GM12878 (cell line): ENCODE measurements around the gene WTAP. TPM values are rescaled to one million over a fixed set of nuclear protein-coding genes. Genes with fewer than 3 reads are reported as not detected.

ENCODE experiments used
- ATAC-seq: fragments of 200-7000 bp; cut with Tn5 transposase; 3 replicates; pipeline ENCODE4 v1.9.1; 2020; ENCODE audit warnings: mild to moderate bottlenecking, moderate library complexity
- BruUV-seq: library from RNA; stranded (reverse); fragments of 400-500 nt; replicated peaks from 2 replicates; lab custom pipeline; 2021; lab: Mats Ljungman, UMichigan
- CTCF ChIA-PET: fragments of 300-600 bp; sonication (Branson Sonifier 250); formaldehyde crosslinking; extraction: SDS; loops from one replicate; lab custom pipeline; 2021; ENCODE audit warnings: inconsistent platforms; lab: Yijun Ruan, JAX
- POLR2A ChIA-PET: fragments of 350-600 bp; formaldehyde crosslinking; extraction: SDS; loops from one replicate; lab custom pipeline; 2021; ENCODE audit warnings: inconsistent platforms; lab: Charles Lee
- RAD21 ChIA-PET: fragments of 300-600 bp; sonication (Branson Sonifier 250); formaldehyde crosslinking; loops from one replicate; lab custom pipeline; 2023; ENCODE audit warnings: antibody characterized with exemption; ENCODE audit not compliant: unreplicated experiment; lab: Charles Lee
- SMC1A ChIA-PET: fragments of 300-600 bp; sonication (Branson Sonifier 250); formaldehyde crosslinking; loops from one replicate; lab custom pipeline; 2023; ENCODE audit not compliant: unreplicated experiment, uncharacterized antibody; lab: Charles Lee
- DNase-seq: peaks from one replicate; pipeline ENCODE4 v3.0.0-alpha.2; 2011; ENCODE audit warnings: low read depth, low spot score
- FAIRE-seq: peaks from 3 replicates; lab custom pipeline; 2011; peaks lifted over from hg19 to GRCh38; lab: Jason Lieb, UNC
- H2AFZ ChIP-seq: 2 replicates; pipeline ENCODE4 v1.6.0; 2011; ENCODE audit warnings: low read depth, low read length, control low read depth; ENCODE audit not compliant: control insufficient read depth
- H3K27ac ChIP-seq: 2 replicates; pipeline ENCODE4 v1.5.1; 2011; ENCODE audit warnings: control low read depth; ENCODE audit not compliant: control insufficient read depth, insufficient read depth
- H3K27me3 ChIP-seq, 2 experiments: replicated peaks in 1 of 2; 2 replicates each; pipeline versions ENCODE4 v1.6.0 to v1.6.1; 2011; ENCODE audit warnings: low read length in 1 of 2; ENCODE audit not compliant: control insufficient read depth in 2 of 2, insufficient read depth in 2 of 2
- H3K36me3 ChIP-seq, 2 experiments: 2 replicates each; pipeline ENCODE4 v1.5.1; 2011; ENCODE audit warnings: low read length in 1 of 2; ENCODE audit not compliant: control insufficient read depth in 2 of 2, insufficient read depth in 2 of 2
- H3K4me1 ChIP-seq: 2 replicates; pipeline ENCODE4 v1.6.1; 2011; ENCODE audit warnings: mild to moderate bottlenecking, low read length, moderate library complexity, mixed read lengths; ENCODE audit not compliant: control insufficient read depth, insufficient read depth
- H3K4me2 ChIP-seq: 2 replicates; pipeline ENCODE4 v1.6.0; 2011; ENCODE audit warnings: control low read depth; ENCODE audit not compliant: control insufficient read depth, insufficient read depth
- H3K4me3 ChIP-seq: fragments of 200-600 bp; sonication (generic); 2 replicates; pipeline ENCODE4 v1.5.1; 2016
- H3K79me2 ChIP-seq: 2 replicates; pipeline ENCODE4 v1.6.0; 2011; ENCODE audit warnings: low read length; ENCODE audit not compliant: control insufficient read depth, insufficient read depth
- H3K9ac ChIP-seq: 2 replicates; pipeline ENCODE4 v1.8.0; 2011; ENCODE audit warnings: low read length, control low read depth, mixed read lengths; ENCODE audit not compliant: control insufficient read depth, insufficient read depth
- H3K9me3 ChIP-seq: replicated peaks from 3 replicates; pipeline ENCODE4 v1.5.1; 2011; ENCODE audit warnings: mild to moderate bottlenecking, low read length; ENCODE audit not compliant: control insufficient read depth, insufficient read depth
- H4K20me1 ChIP-seq: 2 replicates; pipeline ENCODE4 v1.6.0; 2011; ENCODE audit not compliant: control insufficient read depth, insufficient read depth
- ETV6 ChIP-seq, 2 experiments: fragments of 450-650 bp in 1 of 2; IDR thresholded peaks in 1 of 2; conservative IDR thresholded peaks in 1 of 2; 2 replicates each; pipeline ENCODE4 v1.6.1; 2014; ENCODE audit warnings: antibody characterized with exemption in 1 of 2, borderline replicate concordance in 1 of 2, low read depth in 1 of 2, mild to moderate bottlenecking in 1 of 2, moderate library complexity in 1 of 2
- IKZF2 ChIP-seq, 2 experiments: fragments of 450-650 bp; IDR thresholded peaks; 2 replicates each; pipeline ENCODE4 v1.6.1; 2017; ENCODE audit warnings: mild to moderate bottlenecking in 2 of 2, moderate library complexity in 2 of 2
- MYC ChIP-seq: IDR thresholded peaks from 2 replicates; pipeline ENCODE4 v1.6.1; 2011; ENCODE audit warnings: mild to moderate bottlenecking, low read length, moderate library complexity, inconsistent platforms; ENCODE audit not compliant: insufficient read depth, insufficient replicate concordance, insufficient read length, severe bottlenecking
- NFYA ChIP-seq: IDR thresholded peaks from 2 replicates; pipeline ENCODE4 v1.6.1; 2011; ENCODE audit warnings: low read depth, mild to moderate bottlenecking, low read length, improper control_type of control experiment, borderline replicate concordance
- PAX5 ChIP-seq: IDR thresholded peaks from 2 replicates; pipeline ENCODE4 v1.6.1; 2011; ENCODE audit warnings: low read depth, low read length, borderline replicate concordance
- RUNX3 ChIP-seq: IDR thresholded peaks from 2 replicates; pipeline ENCODE4 v1.6.1; 2012; ENCODE audit warnings: low read length, inconsistent platforms
- SMAD1 ChIP-seq: fragments of 450-650 bp; IDR thresholded peaks from 2 replicates; pipeline ENCODE4 v1.6.1; 2018; ENCODE audit warnings: mild to moderate bottlenecking, low read depth; ENCODE audit not compliant: partially characterized antibody
- SMAD5 ChIP-seq: IDR thresholded peaks from 2 replicates; pipeline ENCODE4 v1.6.1; 2016; ENCODE audit warnings: antibody characterized with exemption, low read depth
- SPI1 ChIP-seq: IDR thresholded peaks from 2 replicates; pipeline ENCODE4 v1.6.1; 2011; ENCODE audit warnings: low read depth, mild to moderate bottlenecking, low read length, moderate library complexity, borderline replicate concordance; ENCODE audit not compliant: insufficient read depth
- SUZ12 ChIP-seq: fragments of 200-600 bp; sonication (generic); IDR thresholded peaks from one replicate; pipeline ENCODE4 v1.6.1; 2018; ENCODE audit warnings: antibody characterized with exemption, mild to moderate bottlenecking; ENCODE audit not compliant: unreplicated experiment
- ZBED1 ChIP-seq: IDR thresholded peaks from 2 replicates; pipeline ENCODE4 v1.6.1; 2016; ENCODE audit warnings: borderline replicate concordance
- ZNF384 ChIP-seq: IDR thresholded peaks from 2 replicates; pipeline ENCODE4 v1.6.1; 2012; ENCODE audit warnings: low read depth, mild to moderate bottlenecking, low read length, improper control_type of control experiment, borderline replicate concordance
- WGBS: methylation state at CpG from one replicate; pipeline ENCODE4 v1.1.6; 2016; ENCODE audit warnings: low lambda C conversion rate; ENCODE audit not compliant: insufficient replicate concordance, insufficient coverage; ENCODE audit errors: missing lambda C conversion rate; 5-methylcytosine and 5-hydroxymethylcytosine counted together
- in situ Hi-C: fragments of 300-500 bp; cut with MboI; formaldehyde crosslinking; loops from 9 replicates; pipeline ENCODE4 v1.14.3; 2018; ENCODE audit warnings: mixed read lengths
- intact Hi-C: fragments of 100-400 bp; cut with micrococcal nuclease; formaldehyde crosslinking; loops from one replicate; pipeline ENCODE4 v1.14.2; 2022; ENCODE audit not compliant: unreplicated experiment
- polyA plus RNA-seq, 11 experiments: library from polyadenylated mRNA; depleted of rRNA in 4 of 11; unstranded in 6 of 11; stranded (reverse) in 5 of 11; fragments of >200 nt; fragmentation: Nextera tagmentation in 4 of 11; fragmentation: Illumina TruSeq in 1 of 11; extraction: Ambion mirVana in 4 of 11; extraction: Trizol in 1 of 11; gene quantifications; 1 replicate in 1 of 11; 2 replicates in 10 of 11; pipeline versions ENCODE4 v1.2.1 to v1.2.3, GENCODE V29; 2011 to 2016; ENCODE audit warnings: inconsistent platforms in 2 of 11, missing spikeins in 2 of 11, low read depth in 1 of 11
- total RNA-seq, 4 experiments: library from RNA; depleted of rRNA in 3 of 4; stranded (reverse); fragments of >200 nt in 3 of 4; fragmentation: Illumina TruSeq in 1 of 4; extraction: Trizol in 1 of 4; gene quantifications; 2 replicates each; pipeline versions ENCODE4 v1.2.1 to v1.2.3, GENCODE V29; 2013 to 2021
- TF ChIP-seq, protein P1 (sequence below): IDR thresholded peaks from 2 replicates; pipeline ENCODE4 v1.6.1; 2012; ENCODE audit warnings: improper control_type of control experiment, low read depth, low read length; ENCODE audit not compliant: insufficient replicate concordance
- TF ChIP-seq, protein P2 (sequence below): fragments of 450-650 bp; formaldehyde crosslinking; IDR thresholded peaks from 2 replicates; pipeline ENCODE4 v1.4.0; 2022; ENCODE audit warnings: mild to moderate bottlenecking, moderate library complexity
- TF ChIP-seq, protein P3 (sequence below): fragments of 150-350 bp; IDR thresholded peaks from 2 replicates; pipeline ENCODE4 v1.6.1; 2014; ENCODE audit warnings: mild to moderate bottlenecking, low read depth, low read length

WTAP gene
- total and polyA plus RNA-seq, 10 of the 15 experiments (the other 5 are each of a cell fraction or from before 2014, with no cell fraction given) = 38.7 to 132 (median 83.1) TPM

DNA sequence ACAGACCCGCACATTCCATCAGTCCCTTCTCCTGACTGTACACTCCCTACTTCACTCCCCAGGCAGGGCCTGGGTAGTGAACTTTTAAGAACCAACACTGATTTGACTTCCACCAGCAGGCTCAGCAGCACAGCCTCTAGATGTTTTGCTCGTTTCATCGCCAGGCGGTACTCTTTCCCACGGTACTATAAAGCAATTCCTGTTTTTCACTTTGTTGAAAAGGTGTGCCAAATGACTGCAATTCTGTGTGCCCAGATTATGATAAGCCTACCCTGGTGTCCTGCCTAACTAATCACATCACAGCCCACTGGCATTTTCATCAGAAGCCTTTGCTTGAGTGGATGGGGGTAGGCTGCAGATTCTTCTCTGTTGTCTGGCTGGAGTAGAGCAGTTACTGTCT is 12.9 kb upstream of the WTAP start:
- Histone ChIP-seq H3K9ac (no peak overlapping the region), H3K4me1 (no peaks in the 10 kb centered on the region), H3K36me3 (no peaks in the 10 kb centered on the region), H3K4me3 (no peak overlapping the region), H3K9me3 (no peaks in the 10 kb centered on the region; the same call in 2 of the 3 replicates), H2AFZ (no peak overlapping the region), H4K20me1 (no peaks in the 10 kb centered on the region), H3K79me2 (no peaks in the 10 kb centered on the region), H3K27ac (no peak overlapping the region), H3K27me3 (no peaks in the 10 kb centered on the region), H3K4me2 (no peak overlapping the region)
- ChIA-PET SMC1A (no interaction called here), RAD21 (no interaction called here), POLR2A (no interaction called here), CTCF (no interaction called here)
- DNase-seq (no peak), FAIRE-seq (no peak), ATAC-seq (no peak)
- in situ Hi-C loops (loop anchor here (25.0 kb wide), 1 partner anchor 748 kb away; no protein-coding TSS in a partner anchor), intact Hi-C loops (no loop called here)
- 99% methylated on average over 5 of the region's 5 CpGs for WGBS
- no TSS peak for BruUV-seq
- TF ChIP-seq ZBED1 (no peak), ETV6 (conservative IDR thresholded peaks at IDR 0.05 in 1 of 2, IDR thresholded peaks at IDR 0.05 in 1 of 2; ENCODE audit: borderline replicate concordance in 1 of 2, low read depth in 1 of 2) (no peak), SUZ12 (no peak), RUNX3 (no peak), ZNF384 (no peak), SPI1 (no peak), IKZF2 (IDR thresholded peaks at IDR 0.05) (no peak), SMAD1 (no peak), PAX5 (no peak), MYC (no peak), NFYA (no peak), SMAD5 (no peak)
- TF ChIP-seq, protein P1, sequence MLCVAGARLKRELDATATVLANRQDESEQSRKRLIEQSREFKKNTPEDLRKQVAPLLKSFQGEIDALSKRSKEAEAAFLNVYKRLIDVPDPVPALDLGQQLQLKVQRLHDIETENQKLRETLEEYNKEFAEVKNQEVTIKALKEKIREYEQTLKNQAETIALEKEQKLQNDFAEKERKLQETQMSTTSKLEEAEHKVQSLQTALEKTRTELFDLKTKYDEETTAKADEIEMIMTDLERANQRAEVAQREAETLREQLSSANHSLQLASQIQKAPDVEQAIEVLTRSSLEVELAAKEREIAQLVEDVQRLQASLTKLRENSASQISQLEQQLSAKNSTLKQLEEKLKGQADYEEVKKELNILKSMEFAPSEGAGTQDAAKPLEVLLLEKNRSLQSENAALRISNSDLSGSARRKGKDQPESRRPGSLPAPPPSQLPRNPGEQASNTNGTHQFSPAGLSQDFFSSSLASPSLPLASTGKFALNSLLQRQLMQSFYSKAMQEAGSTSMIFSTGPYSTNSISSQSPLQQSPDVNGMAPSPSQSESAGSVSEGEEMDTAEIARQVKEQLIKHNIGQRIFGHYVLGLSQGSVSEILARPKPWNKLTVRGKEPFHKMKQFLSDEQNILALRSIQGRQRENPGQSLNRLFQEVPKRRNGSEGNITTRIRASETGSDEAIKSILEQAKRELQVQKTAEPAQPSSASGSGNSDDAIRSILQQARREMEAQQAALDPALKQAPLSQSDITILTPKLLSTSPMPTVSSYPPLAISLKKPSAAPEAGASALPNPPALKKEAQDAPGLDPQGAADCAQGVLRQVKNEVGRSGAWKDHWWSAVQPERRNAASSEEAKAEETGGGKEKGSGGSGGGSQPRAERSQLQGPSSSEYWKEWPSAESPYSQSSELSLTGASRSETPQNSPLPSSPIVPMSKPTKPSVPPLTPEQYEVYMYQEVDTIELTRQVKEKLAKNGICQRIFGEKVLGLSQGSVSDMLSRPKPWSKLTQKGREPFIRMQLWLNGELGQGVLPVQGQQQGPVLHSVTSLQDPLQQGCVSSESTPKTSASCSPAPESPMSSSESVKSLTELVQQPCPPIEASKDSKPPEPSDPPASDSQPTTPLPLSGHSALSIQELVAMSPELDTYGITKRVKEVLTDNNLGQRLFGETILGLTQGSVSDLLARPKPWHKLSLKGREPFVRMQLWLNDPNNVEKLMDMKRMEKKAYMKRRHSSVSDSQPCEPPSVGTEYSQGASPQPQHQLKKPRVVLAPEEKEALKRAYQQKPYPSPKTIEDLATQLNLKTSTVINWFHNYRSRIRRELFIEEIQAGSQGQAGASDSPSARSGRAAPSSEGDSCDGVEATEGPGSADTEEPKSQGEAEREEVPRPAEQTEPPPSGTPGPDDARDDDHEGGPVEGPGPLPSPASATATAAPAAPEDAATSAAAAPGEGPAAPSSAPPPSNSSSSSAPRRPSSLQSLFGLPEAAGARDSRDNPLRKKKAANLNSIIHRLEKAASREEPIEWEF = no peak
- TF ChIP-seq, protein P2, sequence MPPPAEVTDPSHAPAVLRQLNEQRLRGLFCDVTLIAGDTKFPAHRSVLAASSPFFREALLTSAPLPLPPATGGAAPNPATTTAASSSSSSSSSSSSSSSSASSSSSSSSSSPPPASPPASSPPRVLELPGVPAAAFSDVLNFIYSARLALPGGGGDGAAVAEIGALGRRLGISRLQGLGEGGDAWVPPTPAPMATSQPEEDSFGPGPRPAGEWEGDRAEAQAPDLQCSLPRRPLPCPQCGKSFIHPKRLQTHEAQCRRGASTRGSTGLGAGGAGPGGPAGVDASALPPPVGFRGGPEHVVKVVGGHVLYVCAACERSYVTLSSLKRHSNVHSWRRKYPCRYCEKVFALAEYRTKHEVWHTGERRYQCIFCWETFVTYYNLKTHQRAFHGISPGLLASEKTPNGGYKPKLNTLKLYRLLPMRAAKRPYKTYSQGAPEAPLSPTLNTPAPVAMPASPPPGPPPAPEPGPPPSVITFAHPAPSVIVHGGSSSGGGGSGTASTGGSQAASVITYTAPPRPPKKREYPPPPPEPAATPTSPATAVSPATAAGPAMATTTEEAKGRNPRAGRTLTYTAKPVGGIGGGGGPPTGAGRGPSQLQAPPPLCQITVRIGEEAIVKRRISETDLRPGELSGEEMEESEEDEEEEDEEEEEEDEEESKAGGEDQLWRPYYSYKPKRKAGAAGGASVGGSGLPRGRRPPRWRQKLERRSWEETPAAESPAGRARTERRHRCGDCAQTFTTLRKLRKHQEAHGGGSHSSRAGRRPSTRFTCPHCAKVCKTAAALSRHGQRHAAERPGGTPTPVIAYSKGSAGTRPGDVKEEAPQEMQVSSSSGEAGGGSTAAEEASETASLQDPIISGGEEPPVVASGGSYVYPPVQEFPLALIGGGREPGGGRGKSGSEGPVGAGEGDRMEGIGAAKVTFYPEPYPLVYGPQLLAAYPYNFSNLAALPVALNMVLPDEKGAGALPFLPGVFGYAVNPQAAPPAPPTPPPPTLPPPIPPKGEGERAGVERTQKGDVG (CRISPR knock-in tag) = no peak
- TF ChIP-seq, protein P3, sequence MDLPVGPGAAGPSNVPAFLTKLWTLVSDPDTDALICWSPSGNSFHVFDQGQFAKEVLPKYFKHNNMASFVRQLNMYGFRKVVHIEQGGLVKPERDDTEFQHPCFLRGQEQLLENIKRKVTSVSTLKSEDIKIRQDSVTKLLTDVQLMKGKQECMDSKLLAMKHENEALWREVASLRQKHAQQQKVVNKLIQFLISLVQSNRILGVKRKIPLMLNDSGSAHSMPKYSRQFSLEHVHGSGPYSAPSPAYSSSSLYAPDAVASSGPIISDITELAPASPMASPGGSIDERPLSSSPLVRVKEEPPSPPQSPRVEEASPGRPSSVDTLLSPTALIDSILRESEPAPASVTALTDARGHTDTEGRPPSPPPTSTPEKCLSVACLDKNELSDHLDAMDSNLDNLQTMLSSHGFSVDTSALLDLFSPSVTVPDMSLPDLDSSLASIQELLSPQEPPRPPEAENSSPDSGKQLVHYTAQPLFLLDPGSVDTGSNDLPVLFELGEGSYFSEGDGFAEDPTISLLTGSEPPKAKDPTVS = no peak
